K562 (cell line): Measurements from ENCODE around the gene KLF2.

Experiments
- TF ChIP-seq, protein P1 (sequence below): sonication (generic); formaldehyde crosslinking; IDR thresholded peaks from 2 replicates; pipeline ENCODE4 v1.8.1; 2022; ENCODE audit warnings: missing genetic modification reagents
- TF ChIP-seq, protein P2 (sequence below), 3 experiments: IDR thresholded peaks in 2 of 3; conservative IDR thresholded peaks in 1 of 3; 2 replicates each; pipeline ENCODE4 v1.5.1; 2011 to 2012; ENCODE audit warnings: low read length in 3 of 3, mild to moderate bottlenecking in 3 of 3, control low read depth in 2 of 3, improper control_type of control experiment in 1 of 3, inconsistent platforms in 1 of 3, low read depth in 1 of 3, mixed read lengths in 1 of 3, moderate library complexity in 1 of 3; ENCODE audit not compliant: insufficient read depth in 2 of 3

DNA sequence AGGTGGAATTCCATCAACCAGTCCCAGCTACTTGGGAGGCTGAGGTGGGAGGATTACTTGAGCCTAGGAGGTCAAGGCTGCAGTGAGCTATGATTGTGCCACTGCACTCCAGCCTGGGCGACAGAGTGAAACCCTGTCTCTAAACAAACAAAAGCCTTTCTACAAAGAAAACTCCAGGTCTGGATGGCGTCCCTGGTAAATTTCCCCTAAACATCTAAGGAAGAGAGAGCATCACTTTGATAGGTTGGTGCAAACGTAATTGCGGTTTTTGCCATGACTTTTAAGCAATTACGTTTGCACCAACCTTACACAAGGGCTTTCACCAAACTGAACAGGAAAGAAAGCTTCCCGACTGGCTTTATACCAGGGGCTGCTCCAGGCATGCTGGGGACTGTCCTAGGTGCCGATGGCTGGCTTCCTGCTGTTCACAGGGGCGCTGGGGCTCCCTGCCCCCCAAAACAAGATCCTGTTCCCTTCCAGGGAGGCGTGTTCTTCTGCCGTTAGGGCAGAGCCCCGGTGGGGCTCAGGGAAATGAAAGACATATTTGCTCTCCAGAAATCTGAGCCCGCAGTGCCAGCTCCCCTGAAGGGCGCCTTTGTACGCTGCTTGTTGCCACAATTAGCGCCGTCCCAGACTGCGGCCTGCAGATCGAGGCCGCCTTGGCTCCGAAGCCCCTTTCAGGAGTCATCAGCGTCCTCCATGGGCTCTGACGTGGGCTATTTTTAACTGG is 38.7 kb upstream of the KLF2 start:
- TF ChIP-seq, protein P1, sequence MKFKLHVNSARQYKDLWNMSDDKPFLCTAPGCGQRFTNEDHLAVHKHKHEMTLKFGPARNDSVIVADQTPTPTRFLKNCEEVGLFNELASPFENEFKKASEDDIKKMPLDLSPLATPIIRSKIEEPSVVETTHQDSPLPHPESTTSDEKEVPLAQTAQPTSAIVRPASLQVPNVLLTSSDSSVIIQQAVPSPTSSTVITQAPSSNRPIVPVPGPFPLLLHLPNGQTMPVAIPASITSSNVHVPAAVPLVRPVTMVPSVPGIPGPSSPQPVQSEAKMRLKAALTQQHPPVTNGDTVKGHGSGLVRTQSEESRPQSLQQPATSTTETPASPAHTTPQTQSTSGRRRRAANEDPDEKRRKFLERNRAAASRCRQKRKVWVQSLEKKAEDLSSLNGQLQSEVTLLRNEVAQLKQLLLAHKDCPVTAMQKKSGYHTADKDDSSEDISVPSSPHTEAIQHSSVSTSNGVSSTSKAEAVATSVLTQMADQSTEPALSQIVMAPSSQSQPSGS (CRISPR knock-in tag) = no peak
- TF ChIP-seq, protein P2, sequence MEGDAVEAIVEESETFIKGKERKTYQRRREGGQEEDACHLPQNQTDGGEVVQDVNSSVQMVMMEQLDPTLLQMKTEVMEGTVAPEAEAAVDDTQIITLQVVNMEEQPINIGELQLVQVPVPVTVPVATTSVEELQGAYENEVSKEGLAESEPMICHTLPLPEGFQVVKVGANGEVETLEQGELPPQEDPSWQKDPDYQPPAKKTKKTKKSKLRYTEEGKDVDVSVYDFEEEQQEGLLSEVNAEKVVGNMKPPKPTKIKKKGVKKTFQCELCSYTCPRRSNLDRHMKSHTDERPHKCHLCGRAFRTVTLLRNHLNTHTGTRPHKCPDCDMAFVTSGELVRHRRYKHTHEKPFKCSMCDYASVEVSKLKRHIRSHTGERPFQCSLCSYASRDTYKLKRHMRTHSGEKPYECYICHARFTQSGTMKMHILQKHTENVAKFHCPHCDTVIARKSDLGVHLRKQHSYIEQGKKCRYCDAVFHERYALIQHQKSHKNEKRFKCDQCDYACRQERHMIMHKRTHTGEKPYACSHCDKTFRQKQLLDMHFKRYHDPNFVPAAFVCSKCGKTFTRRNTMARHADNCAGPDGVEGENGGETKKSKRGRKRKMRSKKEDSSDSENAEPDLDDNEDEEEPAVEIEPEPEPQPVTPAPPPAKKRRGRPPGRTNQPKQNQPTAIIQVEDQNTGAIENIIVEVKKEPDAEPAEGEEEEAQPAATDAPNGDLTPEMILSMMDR (IDR thresholded peaks at IDR 0.05 in 2 of 3, conservative IDR thresholded peaks at IDR 0.05 in 1 of 3; ENCODE audit: insufficient read depth in 2 of 3, low read depth in 1 of 3, low read length in 3 of 3) = no peak
